ENCODE results near the gene ITGA6.

Gene ITGA6

GRCh38 chr2:172427256-172427989, at the start of gene ITGA6 (continued):
- TF ChIP-seq, protein P1, sequence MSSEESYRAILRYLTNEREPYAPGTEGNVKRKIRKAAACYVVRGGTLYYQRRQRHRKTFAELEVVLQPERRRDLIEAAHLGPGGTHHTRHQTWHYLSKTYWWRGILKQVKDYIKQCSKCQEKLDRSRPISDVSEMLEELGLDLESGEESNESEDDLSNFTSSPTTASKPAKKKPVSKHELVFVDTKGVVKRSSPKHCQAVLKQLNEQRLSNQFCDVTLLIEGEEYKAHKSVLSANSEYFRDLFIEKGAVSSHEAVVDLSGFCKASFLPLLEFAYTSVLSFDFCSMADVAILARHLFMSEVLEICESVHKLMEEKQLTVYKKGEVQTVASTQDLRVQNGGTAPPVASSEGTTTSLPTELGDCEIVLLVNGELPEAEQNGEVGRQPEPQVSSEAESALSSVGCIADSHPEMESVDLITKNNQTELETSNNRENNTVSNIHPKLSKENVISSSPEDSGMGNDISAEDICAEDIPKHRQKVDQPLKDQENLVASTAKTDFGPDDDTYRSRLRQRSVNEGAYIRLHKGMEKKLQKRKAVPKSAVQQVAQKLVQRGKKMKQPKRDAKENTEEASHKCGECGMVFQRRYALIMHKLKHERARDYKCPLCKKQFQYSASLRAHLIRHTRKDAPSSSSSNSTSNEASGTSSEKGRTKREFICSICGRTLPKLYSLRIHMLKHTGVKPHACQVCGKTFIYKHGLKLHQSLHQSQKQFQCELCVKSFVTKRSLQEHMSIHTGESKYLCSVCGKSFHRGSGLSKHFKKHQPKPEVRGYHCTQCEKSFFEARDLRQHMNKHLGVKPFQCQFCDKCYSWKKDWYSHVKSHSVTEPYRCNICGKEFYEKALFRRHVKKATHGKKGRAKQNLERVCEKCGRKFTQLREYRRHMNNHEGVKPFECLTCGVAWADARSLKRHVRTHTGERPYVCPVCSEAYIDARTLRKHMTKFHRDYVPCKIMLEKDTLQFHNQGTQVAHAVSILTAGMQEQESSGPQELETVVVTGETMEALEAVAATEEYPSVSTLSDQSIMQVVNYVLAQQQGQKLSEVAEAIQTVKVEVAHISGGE (tag by site-specific recombination; conservative IDR thresholded peaks at IDR 0.05; ENCODE audit: low read depth) = no peak
- TF ChIP-seq ZBTB8A (tag by site-specific recombination; IDR thresholded peaks at IDR 0.05) (peak; percentile 69), ZNF23 (tag by site-specific recombination; IDR thresholded peaks at IDR 0.05; ENCODE audit: borderline replicate concordance) (no peak), SP2 (tag by site-specific recombination; IDR thresholded peaks at IDR 0.05) (peak; percentile 25), SCRT1 (tag by site-specific recombination; IDR thresholded peaks at IDR 0.05; ENCODE audit: borderline replicate concordance) (no peak), KLF9 (tag by site-specific recombination; IDR thresholded peaks at IDR 0.05; ENCODE audit: low read depth) (peak; percentile 53), ZNF600 (tag by site-specific recombination; IDR thresholded peaks at IDR 0.05) (peak; percentile 89), KLF10 (tag by site-specific recombination; IDR thresholded peaks at IDR 0.05) (peak; percentile 40; the same call in 1 of the 2 replicates), ZNF549 (tag by site-specific recombination; IDR thresholded peaks at IDR 0.05) (peak; percentile 5; the same call in 1 of the 2 replicates), SCRT2 (tag by site-specific recombination; IDR thresholded peaks at IDR 0.05) (peak; percentile 43; the same call in 1 of the 2 replicates), ZNF292 (tag by site-specific recombination; IDR thresholded peaks at IDR 0.05; ENCODE audit: borderline replicate concordance, low read depth) (no peak), ZFP69B (tag by site-specific recombination; IDR thresholded peaks at IDR 0.05) (peak; percentile 91), ZNF629 (tag by site-specific recombination; IDR thresholded peaks at IDR 0.05) (no peak; the same call in none of the 2 replicates), ZNF221 (tag by site-specific recombination; IDR thresholded peaks at IDR 0.05; ENCODE audit: borderline replicate concordance) (no peak), ZEB2 (tag by site-specific recombination; IDR thresholded peaks at IDR 0.05) (peak; percentile 19; the same call in 1 of the 2 replicates)
- TF ChIP-seq, protein P2, sequence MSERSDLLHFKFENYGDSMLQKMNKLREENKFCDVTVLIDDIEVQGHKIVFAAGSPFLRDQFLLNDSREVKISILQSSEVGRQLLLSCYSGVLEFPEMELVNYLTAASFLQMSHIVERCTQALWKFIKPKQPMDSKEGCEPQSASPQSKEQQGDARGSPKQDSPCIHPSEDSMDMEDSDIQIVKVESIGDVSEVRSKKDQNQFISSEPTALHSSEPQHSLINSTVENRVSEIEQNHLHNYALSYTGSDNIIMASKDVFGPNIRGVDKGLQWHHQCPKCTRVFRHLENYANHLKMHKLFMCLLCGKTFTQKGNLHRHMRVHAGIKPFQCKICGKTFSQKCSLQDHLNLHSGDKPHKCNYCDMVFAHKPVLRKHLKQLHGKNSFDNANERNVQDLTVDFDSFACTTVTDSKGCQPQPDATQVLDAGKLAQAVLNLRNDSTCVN (tag by site-specific recombination; optimal IDR thresholded peaks at IDR 0.05) = peak; percentile 76

- Histone ChIP-seq H3K9me3 (ENCODE audit: control insufficient read depth, insufficient read depth, low read depth, low read length) (no peaks in the 10 kb centered on the region), H3K4me3 (ENCODE audit: low read depth, low read length) (no peak overlapping the region), H3K4me1 (ENCODE audit: control insufficient read depth, insufficient read depth, low read length) (no peaks in the 10 kb centered on the region), H3K27ac (ENCODE audit: extremely low read depth, low read depth, low read length) (no peak overlapping the region), H3K36me3 (ENCODE audit: control insufficient read depth in 2 of 2, insufficient read depth in 1 of 2, low read length in 2 of 2) (no peaks in the 10 kb centered on the region)
- POLR2A ChIA-PET = no interaction called here
- CTCF ChIA-PET = interaction anchor here (0.8 kb wide), 1 partner anchor 81 kb away, joined by 3 read pairs; no protein-coding TSS in a partner anchor
- TF ChIP-seq, protein P3, sequence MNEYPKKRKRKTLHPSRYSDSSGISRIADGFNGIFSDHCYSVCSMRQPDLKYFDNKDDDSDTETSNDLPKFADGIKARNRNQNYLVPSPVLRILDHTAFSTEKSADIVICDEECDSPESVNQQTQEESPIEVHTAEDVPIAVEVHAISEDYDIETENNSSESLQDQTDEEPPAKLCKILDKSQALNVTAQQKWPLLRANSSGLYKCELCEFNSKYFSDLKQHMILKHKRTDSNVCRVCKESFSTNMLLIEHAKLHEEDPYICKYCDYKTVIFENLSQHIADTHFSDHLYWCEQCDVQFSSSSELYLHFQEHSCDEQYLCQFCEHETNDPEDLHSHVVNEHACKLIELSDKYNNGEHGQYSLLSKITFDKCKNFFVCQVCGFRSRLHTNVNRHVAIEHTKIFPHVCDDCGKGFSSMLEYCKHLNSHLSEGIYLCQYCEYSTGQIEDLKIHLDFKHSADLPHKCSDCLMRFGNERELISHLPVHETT (tag by site-specific recombination; IDR thresholded peaks at IDR 0.05) = no peak
- no peak for TF ChIP-seq ZNF530 (tag by site-specific recombination; IDR thresholded peaks at IDR 0.05; ENCODE audit: low read depth)
- TF ChIP-seq GLIS1 (tag by site-specific recombination; IDR thresholded peaks at IDR 0.05) = no peak
- no peak for TF ChIP-seq ZNF585B (tag by site-specific recombination; IDR thresholded peaks at IDR 0.05)
- TF ChIP-seq ZNF354C (tag by site-specific recombination; IDR thresholded peaks at IDR 0.05; ENCODE audit: borderline replicate concordance, low read depth) = no peak
- TF ChIP-seq ZNF645 (tag by site-specific recombination; IDR thresholded peaks at IDR 0.05) = no peak
- TF ChIP-seq PRDM10 (tag by site-specific recombination; IDR thresholded peaks at IDR 0.05) = no peak
Measured at GRCh38 chr2:172380436-172381274, 46.7 kb upstream of the ITGA6 start.

Measured in HEK293 (cell line).